ENCODE data around the gene LDHAL6A. TPM values are rescaled to one million over a fixed set of nuclear protein-coding genes. Genes with fewer than 3 reads are reported as not detected.
A peak's percentile ranks its signal among the peaks of the same experiment; 100 is the strongest.

Gene LDHAL6A
- total RNA-seq, 2 experiments from 2014 or later = not detected

DNA sequence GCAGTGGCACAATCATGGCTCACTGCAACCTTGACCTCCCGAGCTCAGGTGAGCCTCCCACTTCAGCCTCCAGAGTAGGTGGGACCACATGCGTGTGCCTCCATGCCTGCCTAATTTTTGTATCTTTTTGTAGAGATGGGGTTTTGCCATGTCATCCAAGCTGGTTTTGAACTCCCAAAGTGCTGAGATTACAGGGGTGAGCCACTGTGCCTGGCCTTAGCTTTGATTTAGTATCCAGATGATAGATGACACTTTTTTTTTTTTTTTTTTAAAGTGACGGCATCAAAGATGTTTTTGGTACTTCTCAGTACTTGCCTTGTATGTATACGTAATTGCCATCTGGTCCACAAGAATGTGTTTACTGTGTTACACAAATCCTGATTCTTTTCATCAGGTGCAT, 23.4 kb downstream of the LDHAL6A start:
- ATAC-seq (no peak), DNase-seq (no peak)
- no peaks in the 10 kb centered on the region for H3K9me3 Mint-ChIP-seq
- POLR2A ChIA-PET = interaction anchor here (0.6 kb wide), 1 partner anchor 15 kb away, joined by 3 read pairs; no protein-coding TSS in a partner anchor
- no peaks in the 10 kb centered on the region for H3K27me3 Mint-ChIP-seq
- no peak overlapping the region for H3K4me3 Mint-ChIP-seq
- intact Hi-C loops (cut with micrococcal nuclease) = no loop called here
- TF ChIP-seq, protein P1, sequence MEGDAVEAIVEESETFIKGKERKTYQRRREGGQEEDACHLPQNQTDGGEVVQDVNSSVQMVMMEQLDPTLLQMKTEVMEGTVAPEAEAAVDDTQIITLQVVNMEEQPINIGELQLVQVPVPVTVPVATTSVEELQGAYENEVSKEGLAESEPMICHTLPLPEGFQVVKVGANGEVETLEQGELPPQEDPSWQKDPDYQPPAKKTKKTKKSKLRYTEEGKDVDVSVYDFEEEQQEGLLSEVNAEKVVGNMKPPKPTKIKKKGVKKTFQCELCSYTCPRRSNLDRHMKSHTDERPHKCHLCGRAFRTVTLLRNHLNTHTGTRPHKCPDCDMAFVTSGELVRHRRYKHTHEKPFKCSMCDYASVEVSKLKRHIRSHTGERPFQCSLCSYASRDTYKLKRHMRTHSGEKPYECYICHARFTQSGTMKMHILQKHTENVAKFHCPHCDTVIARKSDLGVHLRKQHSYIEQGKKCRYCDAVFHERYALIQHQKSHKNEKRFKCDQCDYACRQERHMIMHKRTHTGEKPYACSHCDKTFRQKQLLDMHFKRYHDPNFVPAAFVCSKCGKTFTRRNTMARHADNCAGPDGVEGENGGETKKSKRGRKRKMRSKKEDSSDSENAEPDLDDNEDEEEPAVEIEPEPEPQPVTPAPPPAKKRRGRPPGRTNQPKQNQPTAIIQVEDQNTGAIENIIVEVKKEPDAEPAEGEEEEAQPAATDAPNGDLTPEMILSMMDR (IDR thresholded peaks at IDR 0.05) = no peak
- no peak overlapping the region for H3K27ac Mint-ChIP-seq
- peaks cover 47% of the 10 kb centered on the region for H3K36me3 Mint-ChIP-seq (ENCODE audit: low read depth)
- CTCF ChIA-PET = interaction anchor here (1.0 kb wide), 1 partner anchor 285 kb away, joined by 3 read pairs; no protein-coding TSS in a partner anchor
- H3K4me1 Mint-ChIP-seq (ENCODE audit: low read depth) = no peaks in the 10 kb centered on the region

DNA sequence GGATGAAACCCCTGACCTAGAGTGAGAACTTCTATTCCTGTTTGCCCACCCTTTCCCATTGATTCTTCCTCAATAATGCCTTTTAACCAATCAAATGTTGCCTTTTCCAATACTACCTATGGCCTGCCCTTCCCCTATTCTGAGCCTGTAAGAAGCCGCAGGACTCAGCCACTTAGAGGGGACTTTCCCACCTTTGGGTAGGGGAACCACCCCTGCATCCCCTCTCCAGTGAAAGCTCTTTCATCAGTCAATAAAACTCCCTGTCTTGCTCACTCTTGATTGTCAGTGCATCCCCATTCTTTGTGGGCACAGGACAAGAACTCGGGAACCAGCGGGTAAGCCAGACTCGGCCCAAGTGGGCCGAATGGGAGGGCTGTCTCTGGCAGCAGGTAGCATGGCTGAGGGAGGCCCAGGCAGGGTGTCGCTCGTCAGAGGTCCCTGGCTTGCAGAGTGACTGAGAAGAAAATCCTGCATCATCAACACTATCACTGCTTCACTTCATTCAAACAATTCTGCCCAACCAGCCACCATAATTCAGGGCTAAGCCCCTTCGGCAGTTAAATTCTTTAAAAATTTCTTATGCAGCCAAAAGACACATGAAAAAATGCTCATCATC, 30.4 kb downstream of the LDHAL6A start:
- peak; percentile 70 for ATAC-seq
- Mint-ChIP-seq H3K4me3 (no peak overlapping the region), H3K36me3 (ENCODE audit: low read depth) (peaks cover 49% of the 10 kb centered on the region)

DNA sequence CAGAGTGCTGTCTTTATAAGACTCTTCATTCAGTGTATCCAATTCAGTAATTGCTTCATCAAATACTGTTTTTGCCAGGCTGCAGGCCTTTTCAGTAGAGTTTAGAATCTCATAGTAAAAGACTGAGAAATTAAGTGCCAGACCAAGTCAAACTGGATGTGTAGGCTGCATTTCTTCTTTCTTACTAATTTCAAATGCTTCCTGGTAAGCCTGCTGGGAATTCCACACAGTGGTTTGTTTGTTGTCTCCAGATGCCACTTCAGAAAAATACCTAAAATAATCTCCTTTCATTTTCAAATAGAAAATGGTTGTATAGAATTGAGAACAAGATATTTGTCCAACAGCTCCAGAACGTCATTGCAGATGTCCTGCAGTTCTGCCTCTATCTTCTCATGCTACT, 34.7 kb downstream of the LDHAL6A start:
- H3K4me3 Mint-ChIP-seq = no peak overlapping the region
- CTCF ChIA-PET = no interaction called here
- no peaks in the 10 kb centered on the region for H3K9me3 Mint-ChIP-seq
- intact Hi-C loops (cut with micrococcal nuclease) = no loop called here
- H3K27me3 Mint-ChIP-seq = no peaks in the 10 kb centered on the region
- no peak for DNase-seq
- no peak for ATAC-seq
- TF ChIP-seq, protein P1 (IDR thresholded peaks at IDR 0.05) = no peak
- peaks cover 12% of the 10 kb centered on the region for H3K4me1 Mint-ChIP-seq (ENCODE audit: low read depth)
- POLR2A ChIA-PET = no interaction called here
- peak overlapping the region; percentile 46 for H3K27ac Mint-ChIP-seq
- H3K36me3 Mint-ChIP-seq (ENCODE audit: low read depth) = peaks cover 33% of the 10 kb centered on the region

More for the DNA sequence above, 30.4 kb downstream of the LDHAL6A start:
- Mint-ChIP-seq H3K27ac (peak overlapping the region; percentile 31), H3K27me3 (no peaks in the 10 kb centered on the region), H3K9me3 (no peaks in the 10 kb centered on the region), H3K4me1 (ENCODE audit: low read depth) (peaks cover 9% of the 10 kb centered on the region)
- TF ChIP-seq, protein P1 (IDR thresholded peaks at IDR 0.05) = no peak
- ChIA-PET POLR2A (interaction anchor here (1.0 kb wide), 1 partner anchor 32 kb away, joined by 3 read pairs; no protein-coding TSS in a partner anchor), CTCF (interaction anchor here (0.6 kb wide), 1 partner anchor 242 kb away, joined by 3 read pairs; no protein-coding TSS in a partner anchor)
- intact Hi-C loops (cut with micrococcal nuclease) = no loop called here
- peak; percentile 23 for DNase-seq

DNA sequence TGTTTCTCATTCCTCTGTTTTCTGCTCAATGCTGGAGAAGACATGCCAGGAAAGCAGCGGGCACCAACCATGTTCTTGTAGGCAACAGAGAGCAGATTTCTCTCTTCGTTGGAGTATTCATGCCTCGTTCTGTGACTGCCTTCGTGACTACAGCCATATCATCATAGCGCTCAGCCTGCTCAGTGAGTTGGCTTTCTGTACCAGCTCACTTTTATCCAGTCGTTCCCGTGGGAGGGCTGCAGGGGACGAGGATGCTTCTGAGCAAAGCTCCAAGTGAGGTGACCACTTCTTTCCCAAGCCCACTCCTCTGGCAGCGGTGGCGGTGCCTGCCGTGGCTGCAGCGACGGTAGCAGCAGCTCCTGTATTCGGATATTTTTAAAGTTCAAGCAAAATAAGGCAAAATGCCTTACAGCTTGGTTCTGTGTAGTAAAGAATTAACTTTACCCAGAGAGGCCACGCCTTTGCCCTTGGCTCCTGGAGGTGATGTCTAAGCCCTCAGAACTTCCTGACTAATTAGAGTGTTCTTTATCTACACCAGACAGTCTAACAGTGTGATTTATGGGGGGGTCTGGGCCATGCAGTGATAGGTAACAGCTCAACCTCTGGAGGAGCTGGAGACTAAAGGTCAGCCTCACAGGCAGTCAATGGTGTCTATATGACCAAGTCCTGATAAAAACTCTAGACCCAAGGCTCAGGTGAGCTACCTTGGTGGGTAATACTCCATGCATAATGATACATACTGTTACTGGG, 35.3 kb downstream of the LDHAL6A start:
- H3K27ac Mint-ChIP-seq = peak overlapping the region; percentile 46
- POLR2A ChIA-PET = no interaction called here

More for the DNA sequence above, 35.3 kb downstream of the LDHAL6A start:
- H3K27me3 Mint-ChIP-seq = no peaks in the 10 kb centered on the region
- ATAC-seq (no peak), DNase-seq (no peak)
- H3K36me3 Mint-ChIP-seq (ENCODE audit: low read depth) = peaks cover 32% of the 10 kb centered on the region
- no peaks in the 10 kb centered on the region for H3K9me3 Mint-ChIP-seq
- intact Hi-C loops (cut with micrococcal nuclease) = no loop called here
- TF ChIP-seq, protein P1 (IDR thresholded peaks at IDR 0.05) = no peak
- peaks cover 10% of the 10 kb centered on the region for H3K4me1 Mint-ChIP-seq (ENCODE audit: low read depth)
- CTCF ChIA-PET = no interaction called here
- no peak overlapping the region for H3K4me3 Mint-ChIP-seq

Measured in activated CD8-positive, alpha-beta T cell treated with anti-CD3 and anti-CD28 coated beads for 36 hours (primary cell).